GM19025 (cell line): ENCODE data around the gene NR1D1.

Experiments
- ATAC-seq: cut with Tn5 transposase; IDR thresholded peaks from one replicate; pipeline ENCODE4 v1.9.1; 2021; ENCODE audit warnings: mild to moderate bottlenecking, low read depth, moderate library complexity; ENCODE audit not compliant: unreplicated experiment

Gene NR1D1

GRCh38 chr17:40079545-40079944 lies 20.8 kb downstream of the NR1D1 start:
- ATAC-seq, result no peak

DNA sequence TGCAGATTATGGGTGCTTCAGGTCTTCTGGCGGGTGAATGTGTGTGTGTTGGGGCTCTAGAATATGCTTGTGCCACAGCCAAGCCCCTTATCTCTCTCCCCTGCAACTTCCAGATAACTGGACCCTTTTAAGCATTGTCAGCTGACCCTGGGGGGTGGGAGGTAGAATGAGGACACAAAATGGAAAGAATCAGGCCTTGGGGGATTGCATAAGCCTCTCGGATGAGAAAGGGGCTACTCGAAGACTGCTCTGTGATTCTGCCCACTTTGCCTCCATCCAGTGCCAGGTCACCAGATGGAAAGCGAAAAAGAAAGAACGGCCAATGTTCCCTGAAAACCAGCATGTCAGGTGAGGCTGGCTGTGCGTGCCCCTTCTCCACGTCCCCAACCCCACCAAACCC lies 23.8 kb downstream of the NR1D1 start:
- no peak for ATAC-seq

DNA sequence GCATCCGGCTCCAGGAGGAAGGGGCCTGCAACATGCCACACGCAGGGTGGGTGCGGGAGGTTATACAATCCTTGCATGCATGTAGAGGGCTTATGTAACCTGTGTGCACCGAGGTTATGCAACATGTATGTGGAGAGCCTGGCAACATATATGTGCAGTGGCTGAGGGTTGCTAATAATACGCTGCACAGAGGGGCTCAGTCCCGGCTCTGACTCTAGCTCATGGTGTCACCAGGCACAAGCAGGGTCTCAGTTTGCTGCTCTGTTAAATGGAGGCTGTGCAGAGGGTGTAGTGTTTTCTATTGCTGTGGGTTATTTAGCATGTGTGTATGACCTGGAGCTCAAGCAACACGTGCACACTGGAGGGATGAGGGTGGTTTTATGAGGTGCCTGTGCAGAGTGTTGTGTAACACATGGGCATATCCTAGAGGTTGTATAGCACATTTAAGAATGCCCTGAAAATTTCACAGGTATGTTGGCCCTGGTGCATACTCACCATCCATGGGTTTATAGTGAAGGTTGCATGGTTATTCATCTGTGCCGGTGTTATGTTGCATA lies 24.4 kb downstream of the NR1D1 start:
- ATAC-seq, result no peak

DNA sequence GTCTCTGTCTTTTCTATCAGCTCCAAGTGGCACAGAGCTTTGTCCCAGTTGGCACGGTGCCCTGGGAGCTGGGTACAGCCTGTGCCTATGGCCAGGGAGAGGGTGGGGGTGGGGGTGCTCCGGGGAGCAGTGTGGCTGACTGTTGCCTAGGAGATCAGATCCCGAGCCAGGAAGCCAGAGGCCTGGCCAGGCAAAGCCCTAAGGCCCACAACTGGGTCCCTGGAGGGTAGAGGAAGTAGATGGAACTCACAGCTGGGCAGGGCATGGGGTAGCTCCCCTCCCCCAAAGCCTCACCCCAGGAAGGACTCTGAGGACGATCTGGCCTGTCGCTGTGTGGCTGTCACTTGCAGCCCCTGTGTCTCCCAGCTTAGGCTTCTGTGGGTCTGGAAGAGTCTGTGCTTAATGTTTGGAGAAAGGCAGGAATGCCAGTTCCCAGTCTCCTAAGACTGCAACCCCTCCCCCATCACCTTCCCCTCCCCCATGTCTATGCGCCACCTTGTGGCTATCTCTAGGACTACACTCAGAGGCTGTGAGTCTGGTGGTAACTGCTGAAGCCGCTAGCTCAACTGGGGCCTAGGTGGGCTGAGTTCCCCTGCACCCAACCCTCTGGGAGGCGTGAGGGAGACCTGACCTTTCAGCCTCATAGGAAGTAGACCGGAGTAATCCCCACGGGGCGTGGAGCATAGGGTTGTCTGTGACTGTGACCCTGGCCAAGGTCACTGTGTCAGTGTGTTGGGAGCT lies 25.0 kb downstream of the NR1D1 start:
- no peak for ATAC-seq

- ATAC-seq, result no peak
These were observed 25.6 kb downstream of the NR1D1 start for GRCh38 chr17:40074871-40075200.

DNA sequence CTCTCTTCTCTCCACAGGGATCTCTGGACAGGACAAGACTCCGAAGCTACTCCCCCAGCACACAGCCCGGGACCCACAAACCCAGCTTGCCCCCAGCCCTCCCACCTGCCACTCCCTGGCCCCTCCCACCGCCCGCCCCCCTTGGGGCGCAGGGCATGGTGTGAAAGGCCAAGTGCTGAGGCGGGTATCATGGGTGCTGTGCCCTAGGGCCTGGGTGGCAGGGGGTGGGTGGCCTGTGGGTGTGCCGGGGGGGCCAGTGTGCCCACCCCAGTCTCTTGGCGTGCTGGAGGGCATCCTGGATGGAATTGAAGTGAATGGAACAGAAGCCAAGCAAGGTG lies 26.2 kb downstream of the NR1D1 start:
- ATAC-seq, result no peak

DNA sequence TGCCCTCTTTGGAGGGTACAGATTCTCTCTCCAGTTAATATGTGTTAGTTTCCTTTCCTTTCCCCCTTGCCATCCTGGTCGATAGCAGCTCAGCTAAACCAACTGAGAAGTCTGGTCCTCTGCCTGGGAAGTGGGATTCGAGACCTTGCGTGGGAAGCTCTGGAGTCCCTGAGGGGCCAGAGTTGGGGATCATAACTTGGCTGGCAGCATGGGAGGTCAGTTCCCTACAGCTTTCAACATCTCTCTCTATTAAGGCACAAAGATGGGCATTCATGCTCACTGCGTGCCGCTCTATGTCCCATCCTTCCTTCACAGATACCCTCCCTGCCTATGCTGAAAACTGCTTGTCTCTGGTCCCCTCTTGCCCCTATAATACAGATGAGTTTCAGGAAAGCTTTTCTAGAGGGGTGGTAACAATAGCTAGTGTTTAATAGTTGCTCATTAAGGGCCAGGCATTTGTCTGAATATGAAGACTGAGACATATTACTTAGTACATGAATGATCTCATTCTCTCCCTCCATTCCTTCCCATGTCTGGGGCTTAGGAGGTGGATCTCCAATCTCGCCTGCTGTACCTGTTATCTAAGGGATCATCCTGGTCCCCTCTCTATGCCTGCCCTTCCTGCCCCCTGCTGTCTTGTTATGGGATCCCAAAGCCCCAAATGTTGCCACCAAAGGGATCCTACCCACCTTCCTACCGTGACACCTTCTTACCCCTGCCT lies 26.8 kb downstream of the NR1D1 start:
- ATAC-seq, result no peak

GRCh38 chr17:40072735-40073346 lies 27.5 kb downstream of the NR1D1 start:
- no peak for ATAC-seq

DNA sequence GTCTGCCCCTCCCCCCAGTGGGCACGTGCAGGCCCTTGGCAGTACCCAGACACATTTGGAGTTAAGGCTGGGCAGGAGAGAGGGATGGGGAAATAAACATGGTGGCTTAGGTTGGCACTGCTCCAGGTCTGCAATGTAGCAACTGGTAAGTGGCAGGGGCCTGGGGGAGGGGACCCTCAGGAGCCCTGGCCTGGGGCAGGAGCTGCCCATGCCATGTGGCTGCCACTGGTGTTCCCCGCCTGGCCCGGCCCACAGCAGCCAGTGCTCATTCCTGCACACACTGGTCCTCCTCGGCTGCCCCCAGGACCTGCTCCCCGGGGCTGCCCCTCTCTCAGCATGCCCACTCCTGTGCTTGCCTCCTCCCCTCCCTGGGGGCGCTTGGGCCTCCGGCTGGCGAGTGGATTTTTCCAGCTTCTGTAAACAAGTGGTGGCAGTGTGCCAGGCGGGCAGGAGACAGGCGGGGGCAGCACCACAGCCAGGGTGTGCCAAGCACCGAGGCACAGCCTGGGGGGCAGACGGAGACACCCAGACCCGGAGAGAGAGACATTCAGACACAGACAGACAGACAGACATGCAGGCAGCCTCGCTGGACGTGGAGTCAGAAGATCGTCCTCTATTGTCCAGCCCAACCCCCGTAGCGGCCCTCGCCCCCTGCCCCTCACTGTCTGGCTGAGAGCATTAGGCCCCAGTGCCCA lies 28.2 kb downstream of the NR1D1 start:
- ATAC-seq, result no peak

DNA sequence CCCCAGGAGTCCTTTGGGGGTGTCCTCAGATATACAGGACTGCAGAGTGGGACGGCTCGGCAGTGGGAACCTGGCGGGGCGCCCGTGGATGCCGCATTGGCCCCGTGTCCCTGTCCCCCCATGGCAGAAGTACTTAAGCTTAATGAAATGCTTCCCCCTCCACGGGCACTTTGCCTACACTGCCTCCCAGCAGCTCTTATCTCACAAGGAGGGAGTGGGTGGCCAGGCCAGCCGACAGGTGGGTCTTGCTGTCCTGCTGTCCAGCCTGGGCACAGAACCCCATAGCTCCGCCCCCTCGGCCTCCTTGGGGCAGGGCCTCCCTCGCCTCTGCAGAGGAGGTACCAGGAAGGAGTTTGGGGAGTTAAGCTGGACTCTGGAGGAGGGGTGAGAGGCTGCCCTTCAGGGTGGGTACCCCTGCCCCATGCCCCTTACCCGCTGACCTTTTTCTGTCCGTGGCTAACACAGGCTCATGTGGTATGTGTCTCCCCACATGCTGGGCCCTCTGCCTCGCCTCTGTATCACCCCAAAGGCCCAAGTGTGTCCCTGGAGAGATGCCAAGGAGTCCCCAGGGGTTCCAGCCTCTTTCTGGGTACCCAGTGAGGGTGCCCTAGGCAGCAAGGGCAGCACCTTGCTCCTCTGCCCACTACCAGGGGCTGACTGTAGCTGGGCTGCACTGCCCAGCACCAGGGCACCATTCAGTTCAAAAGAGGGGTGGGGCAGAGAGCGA lies 28.9 kb downstream of the NR1D1 start:
- ATAC-seq, result no peak

GRCh38 chr17:40070709-40071312 lies 29.6 kb downstream of the NR1D1 start:
- ATAC-seq, result no peak

DNA sequence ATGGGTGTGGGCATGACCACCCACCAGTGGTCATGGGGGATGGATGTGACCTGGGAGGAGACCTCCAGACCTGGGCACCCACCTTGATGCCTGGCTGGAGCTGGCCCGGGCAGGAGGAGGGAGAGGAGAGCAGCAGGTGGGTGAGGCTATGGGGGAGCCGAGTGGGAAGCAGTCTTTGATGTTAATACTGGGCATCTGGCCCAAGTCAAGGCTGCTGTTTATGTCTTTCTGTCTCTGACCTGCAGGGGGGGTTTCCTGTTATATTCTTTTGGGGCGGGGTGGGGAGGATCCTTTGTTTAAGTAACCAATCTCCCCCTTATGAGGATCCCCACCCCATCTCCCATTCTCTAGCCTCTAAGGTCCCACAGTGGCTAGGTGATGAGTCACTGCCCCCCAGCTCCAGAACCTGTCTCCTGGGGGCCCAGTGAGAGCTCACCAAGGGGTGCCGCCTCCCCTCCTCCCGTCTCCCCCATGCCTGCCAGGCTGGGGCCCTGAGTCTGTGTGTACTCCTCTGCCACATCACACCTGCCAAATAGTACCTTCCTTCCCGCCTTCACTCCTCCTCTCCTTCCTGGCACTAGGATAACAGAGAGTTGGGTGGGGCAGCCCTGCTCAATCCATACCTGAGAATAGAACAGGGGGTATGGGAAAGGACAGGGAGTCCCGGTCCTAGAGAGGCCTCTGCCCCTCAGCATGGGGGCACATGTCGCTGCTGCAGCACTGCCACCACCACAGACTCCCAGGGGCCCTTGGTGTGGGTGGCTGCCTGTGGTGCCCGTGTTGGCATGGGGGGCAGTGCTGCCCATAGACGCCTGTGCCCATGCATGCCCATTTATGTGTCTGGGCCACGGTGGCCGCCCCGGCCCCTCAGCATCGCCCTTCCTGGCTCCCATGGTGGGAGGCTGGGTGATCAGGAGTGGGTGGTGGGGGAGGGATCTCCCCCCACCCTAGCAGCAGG lies 30.4 kb downstream of the NR1D1 start:
- ATAC-seq, result no peak

DNA sequence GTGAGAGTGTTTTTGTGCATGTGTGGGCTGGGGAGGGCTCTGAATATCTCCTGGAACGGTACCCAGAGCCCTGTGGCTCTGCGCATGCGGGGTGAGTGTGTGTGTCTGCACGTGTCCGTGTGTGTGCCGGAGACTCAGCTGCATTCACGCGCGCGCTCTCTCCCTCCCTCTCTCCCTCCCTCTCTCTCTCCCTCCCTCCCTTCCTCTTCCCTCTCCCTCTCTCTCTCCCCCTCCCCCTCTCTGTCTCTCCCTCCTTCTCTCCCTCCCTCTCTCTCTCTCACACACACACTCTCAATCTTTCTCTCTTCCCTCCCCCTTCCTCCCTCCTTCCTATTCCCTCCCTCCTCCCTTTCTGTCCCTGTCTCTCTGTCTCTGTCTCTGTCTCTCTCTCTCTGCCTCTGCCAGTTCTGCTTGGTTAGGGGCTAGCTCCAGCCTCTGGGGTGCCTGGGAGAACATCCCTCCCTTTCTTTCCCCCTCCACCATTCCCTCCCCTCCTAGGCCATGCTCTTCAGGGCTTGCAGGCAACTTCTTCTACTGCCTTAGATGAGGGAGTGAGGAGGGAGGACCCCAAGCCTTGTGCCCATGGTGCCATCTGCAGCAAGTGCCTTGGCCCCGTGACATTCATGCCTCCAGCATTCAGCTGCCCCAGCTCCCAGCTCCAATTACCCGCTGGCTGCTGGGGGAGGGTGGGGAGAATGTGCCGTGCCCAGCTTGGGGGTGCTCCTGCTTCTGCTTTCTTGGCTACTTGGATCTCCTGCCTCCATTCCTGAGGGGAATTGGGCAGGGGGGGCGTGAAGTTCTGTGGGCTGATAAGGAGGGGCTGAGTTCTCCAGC lies 31.3 kb downstream of the NR1D1 start:
- no peak for ATAC-seq

DNA sequence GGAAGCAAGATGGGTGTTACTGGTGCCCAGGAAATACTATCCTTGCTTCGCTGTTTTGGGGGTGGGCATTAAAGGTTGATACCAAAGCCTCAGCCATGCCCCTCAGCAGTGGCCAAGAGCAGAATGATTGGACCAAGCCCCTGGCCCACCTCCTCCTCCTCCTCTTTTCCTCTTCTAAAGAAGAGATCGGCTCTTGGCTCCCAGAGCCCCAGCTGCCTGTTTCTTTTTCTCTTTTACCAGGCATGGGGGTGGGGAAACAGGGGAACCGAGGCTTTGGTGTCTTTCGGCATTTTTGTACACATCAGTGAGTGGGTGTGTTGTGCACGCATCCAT lies 31.8 kb downstream of the NR1D1 start:
- ATAC-seq, result no peak

- ATAC-seq, result no peak
These were observed 32.2 kb downstream of the NR1D1 start for GRCh38 chr17:40068129-40068581.

DNA sequence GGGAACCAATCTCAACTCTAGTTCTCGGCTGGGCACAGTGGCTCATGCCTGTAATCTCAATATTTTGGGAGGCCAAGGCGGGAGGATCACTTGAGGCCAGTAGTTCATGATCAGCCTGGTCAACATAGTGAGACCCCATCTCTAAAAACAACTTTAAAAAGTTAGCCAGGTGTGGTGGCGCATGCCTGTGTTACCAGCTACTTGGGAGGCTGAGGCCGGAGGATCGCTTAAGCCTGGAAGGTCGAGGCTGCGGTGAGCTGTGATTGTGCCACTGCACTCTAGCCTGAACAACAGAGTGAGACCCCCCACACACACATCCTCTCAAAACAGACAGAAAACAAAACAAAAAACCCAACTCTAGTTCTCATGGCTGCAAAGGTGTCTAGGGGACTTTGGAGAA lies 32.7 kb downstream of the NR1D1 start:
- no peak for ATAC-seq

- ATAC-seq, result no peak
These were observed 34.4 kb downstream of the NR1D1 start for GRCh38 chr17:40065769-40066510.
